HepG2 (cell line): ENCODE measurements around the gene DSC2. TPM values are rescaled to one million over a fixed set of nuclear protein-coding genes. Genes with fewer than 3 reads are reported as not detected.

Source experiments
- CREB3 ChIP-seq: sonication (generic); formaldehyde crosslinking; IDR thresholded peaks from 2 replicates; pipeline ENCODE4 v1.5.0; 2020; ENCODE audit warnings: missing genetic modification reagents
- CTCF ChIP-seq: sonication (generic); formaldehyde crosslinking; IDR thresholded peaks from 2 replicates; pipeline ENCODE4 v1.5.0; 2020; ENCODE audit warnings: mild to moderate bottlenecking, missing genetic modification reagents, moderate library complexity
- FOXJ3 ChIP-seq: sonication (generic); formaldehyde crosslinking; IDR thresholded peaks from 2 replicates; pipeline ENCODE4 v1.4.0; 2020; ENCODE audit warnings: missing genetic modification reagents, mild to moderate bottlenecking, borderline replicate concordance
- FOXK1 ChIP-seq: sonication (generic); formaldehyde crosslinking; IDR thresholded peaks from 2 replicates; pipeline ENCODE4 v1.4.0; 2020; ENCODE audit warnings: low read depth, missing genetic modification reagents, borderline replicate concordance
- MIER3 ChIP-seq: IDR thresholded peaks from 2 replicates; pipeline ENCODE4 v1.6.1; 2016; ENCODE audit warnings: missing compliant biosample characterization, borderline replicate concordance
- TAF1 ChIP-seq: sonication (generic); formaldehyde crosslinking; IDR thresholded peaks from 2 replicates; pipeline ENCODE4 v1.4.0; 2020; ENCODE audit warnings: missing genetic modification reagents
- UBTF ChIP-seq: sonication (generic); formaldehyde crosslinking; IDR thresholded peaks from 2 replicates; pipeline ENCODE4 v1.4.0; 2020; ENCODE audit warnings: mild to moderate bottlenecking, missing genetic modification reagents
- ZBTB26 ChIP-seq: IDR thresholded peaks from 2 replicates; pipeline ENCODE4 v1.6.1; 2016; ENCODE audit warnings: missing compliant biosample characterization, missing genetic modification reagents, borderline replicate concordance
- ZBTB49 ChIP-seq: sonication (generic); formaldehyde crosslinking; IDR thresholded peaks from 2 replicates; pipeline ENCODE4 v1.4.0; 2020; ENCODE audit warnings: missing genetic modification reagents, borderline replicate concordance
- ZFP82 ChIP-seq: sonication (generic); formaldehyde crosslinking; IDR thresholded peaks from 2 replicates; pipeline ENCODE4 v1.5.1; 2020; ENCODE audit warnings: mild to moderate bottlenecking, missing genetic modification reagents, borderline replicate concordance
- ZNF281 ChIP-seq: sonication (generic); formaldehyde crosslinking; IDR thresholded peaks from 2 replicates; pipeline ENCODE4 v1.4.0; 2020; ENCODE audit warnings: missing genetic modification reagents, borderline replicate concordance
- ZNF709 ChIP-seq: sonication (generic); formaldehyde crosslinking; IDR thresholded peaks from 2 replicates; pipeline ENCODE4 v1.5.0; 2020; ENCODE audit warnings: mild to moderate bottlenecking, missing genetic modification reagents
- ZNF781 ChIP-seq: sonication (generic); formaldehyde crosslinking; IDR thresholded peaks from 2 replicates; pipeline ENCODE4 v1.5.1; 2020; ENCODE audit warnings: borderline replicate concordance, mild to moderate bottlenecking, missing genetic modification reagents; ENCODE audit errors: not compliant biosample characterization
- polyA plus RNA-seq, 8 experiments: library from polyadenylated mRNA; depleted of rRNA in 3 of 8; stranded (reverse) in 7 of 8; unstranded in 1 of 8; fragments of >200 nt; fragmentation: Illumina TruSeq in 4 of 8; extraction: Trizol in 4 of 8; gene quantifications; 2 replicates each; pipeline versions ENCODE4 v1.2.1 to v1.2.3, GENCODE V29; 2011 to 2016; ENCODE audit warnings: low read depth in 4 of 8, missing spikeins in 1 of 8, mixed read lengths in 1 of 8; ENCODE audit not compliant: insufficient read depth in 1 of 8
- total RNA-seq, 5 experiments: library from RNA; depleted of rRNA; stranded (reverse); fragments of >200 nt; fragmentation: Illumina TruSeq; extraction: Trizol; gene quantifications; 2 replicates each; pipeline ENCODE4 v1.2.3, GENCODE V29; 2016; ENCODE audit warnings: low read depth in 1 of 5

Gene DSC2
- total and polyA plus RNA-seq, 2 of the 13 experiments (the other 11 are each of a cell fraction or from before 2014, with no cell fraction given) = 7.2 to 24.9 TPM

GRCh38 chr18:31102025-31102684 lies at the start of gene DSC2 (continued):
- TF ChIP-seq CREB3 (CRISPR knock-in tag) (0 out of 2 replicates have a peak, but pooled peaks have one; percentile 38), ZNF281 (peak; percentile 69), CTCF (CRISPR knock-in tag) (0 out of 2 replicates have a peak, but pooled peaks have one; percentile 8), UBTF (CRISPR knock-in tag) (peak; percentile 82), ZFP82 (CRISPR knock-in tag) (peak; percentile 29; the same call in 1 of the 2 replicates), ZBTB49 (CRISPR knock-in tag) (0 out of 2 replicates have a peak, but pooled peaks have one; percentile 50), TAF1 (peak; percentile 85), ZBTB26 (0 out of 2 replicates have a peak, but pooled peaks have one; percentile 24), ZNF709 (CRISPR knock-in tag) (peak; percentile 49; the same call in 1 of the 2 replicates), MIER3 (CRISPR knock-in tag) (peak; percentile 37; the same call in 1 of the 2 replicates), FOXK1 (CRISPR knock-in tag) (peak; percentile 53; the same call in 1 of the 2 replicates), FOXJ3 (CRISPR knock-in tag) (peak; percentile 16; the same call in 1 of the 2 replicates), ZNF781 (CRISPR knock-in tag) (peak; percentile 49)
